ENCODE measurements around the gene NFAM1.

Gene NFAM1

DNA sequence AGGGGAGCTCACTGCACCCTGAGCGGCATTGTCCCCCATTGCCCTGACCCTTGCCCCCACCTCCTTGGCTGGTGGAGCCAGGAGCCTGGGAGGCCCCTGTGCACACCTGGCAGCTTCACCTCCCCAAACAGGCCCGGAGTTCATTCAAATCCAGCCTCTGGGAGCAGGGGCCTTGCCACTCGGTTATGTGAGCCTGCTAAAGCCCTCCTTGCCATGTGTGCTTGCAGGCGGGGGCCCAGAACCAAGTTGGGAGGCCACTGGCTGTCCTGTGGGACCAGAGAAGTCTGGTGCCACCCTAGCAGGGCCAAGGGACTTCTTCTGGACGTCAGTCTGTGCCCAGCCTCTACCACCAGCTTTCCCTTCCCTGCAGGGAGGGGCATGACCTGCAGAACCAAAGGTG is 48.9 kb downstream of the NFAM1 start:
- DNase-seq (ENCODE audit: low spot score) = no peak

DNA sequence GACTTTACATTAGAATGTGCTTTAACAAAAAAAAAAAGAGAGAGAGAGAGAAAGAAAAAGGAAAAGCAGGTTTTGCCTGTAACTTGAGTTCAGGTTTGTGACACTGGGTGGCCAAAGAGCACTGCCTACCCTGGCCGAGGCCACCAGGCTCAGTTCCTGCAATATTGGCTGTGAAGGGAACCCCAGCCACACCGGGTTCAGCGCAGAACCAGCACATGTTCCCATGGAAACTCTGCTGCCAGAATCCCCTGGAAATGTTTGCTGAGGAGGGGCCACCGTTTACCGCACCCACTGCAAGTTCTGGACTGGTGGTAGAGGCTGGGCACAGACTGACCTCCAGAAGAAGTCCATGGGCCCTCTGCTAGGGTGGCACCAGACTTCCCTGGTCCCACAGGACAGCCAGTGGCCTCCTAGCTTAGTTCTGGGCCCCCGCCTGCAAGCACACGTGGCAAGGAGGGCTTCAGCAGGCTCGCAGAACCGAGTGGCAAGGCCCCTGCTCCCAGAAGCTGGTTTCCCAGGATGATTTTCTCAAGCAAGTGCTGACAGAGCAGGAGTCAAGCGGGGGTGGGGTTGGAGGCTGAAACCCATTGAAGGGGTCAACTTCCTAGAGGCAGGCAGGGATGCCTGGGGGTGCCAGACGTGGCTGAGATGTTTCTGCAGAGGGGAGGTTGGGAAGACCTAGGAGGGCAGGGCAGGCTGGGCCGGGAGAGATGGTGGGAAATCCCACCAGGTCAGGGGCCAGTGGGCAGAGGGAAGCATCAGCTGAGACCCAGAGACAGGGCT is 51.2 kb downstream of the NFAM1 start:
- no peak for DNase-seq (ENCODE audit: low spot score)

DNA sequence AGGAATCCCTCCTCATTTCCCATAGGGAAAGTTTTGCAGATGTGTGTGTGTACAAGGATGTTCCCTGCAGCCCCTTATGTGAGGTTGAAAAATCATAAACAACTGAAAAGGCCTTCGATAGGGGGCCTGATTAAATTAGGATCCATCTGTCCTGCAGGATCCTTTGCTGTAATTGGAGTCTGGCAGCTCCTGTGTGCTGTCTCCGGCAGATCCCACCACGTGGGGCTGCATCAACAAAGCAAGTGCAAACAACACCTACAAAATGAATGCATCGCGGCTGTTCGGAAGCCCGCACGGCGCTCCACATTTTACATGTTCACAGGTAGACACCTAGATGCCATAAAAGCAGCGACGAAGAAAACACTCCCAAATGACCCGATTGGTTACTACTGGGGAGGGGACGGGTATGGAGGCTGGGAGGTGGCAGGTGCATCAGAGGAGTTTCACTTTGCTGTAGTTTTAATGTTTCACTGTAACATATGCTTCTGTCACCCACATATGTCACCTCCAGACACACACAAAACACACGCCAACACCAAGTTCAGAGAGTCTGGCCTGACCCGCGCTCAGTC is 52.2 kb downstream of the NFAM1 start:
- no peak for DNase-seq (ENCODE audit: low spot score)

DNA sequence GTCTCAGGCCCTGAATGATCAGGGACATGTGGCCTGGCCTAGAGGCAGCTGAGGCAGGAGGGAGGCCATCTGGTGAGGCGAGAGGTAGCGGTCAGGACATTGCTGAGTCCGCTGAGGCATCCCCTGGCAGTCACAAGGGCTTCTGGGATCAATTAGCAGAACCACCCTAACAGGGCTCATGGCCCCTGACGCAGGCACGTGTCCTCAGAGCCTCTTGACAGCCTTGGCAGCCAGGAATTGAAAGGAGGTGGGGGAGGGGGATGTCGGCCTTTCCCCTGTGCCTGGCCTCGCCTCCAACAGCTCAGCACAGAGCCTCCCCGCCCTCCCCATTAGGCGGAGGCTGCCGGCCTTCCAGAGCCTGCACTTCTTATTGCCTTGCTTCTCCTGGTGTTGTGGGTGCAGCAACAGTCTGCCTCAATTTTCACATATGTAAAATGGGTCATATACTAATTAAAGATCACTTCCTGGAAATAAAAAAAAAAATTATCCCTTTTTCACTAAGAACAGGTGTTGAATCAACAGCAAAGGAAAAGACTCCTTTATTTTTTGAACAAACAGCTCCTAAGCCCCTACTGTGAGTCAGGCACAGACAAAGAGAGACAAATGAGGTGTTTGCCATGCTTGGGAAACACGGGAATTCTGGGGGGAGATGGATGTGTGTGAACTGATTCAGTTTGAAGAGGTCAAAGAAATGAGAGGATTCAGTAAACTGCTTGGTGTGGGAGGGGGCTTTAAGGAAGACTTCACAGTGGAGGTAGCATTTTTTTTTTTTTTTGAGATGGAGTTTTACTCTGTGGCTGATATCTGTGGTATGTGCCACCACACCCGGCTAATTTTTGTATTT is 55.3 kb downstream of the NFAM1 start:
- DNase-seq (ENCODE audit: low spot score) = no peak

DNA sequence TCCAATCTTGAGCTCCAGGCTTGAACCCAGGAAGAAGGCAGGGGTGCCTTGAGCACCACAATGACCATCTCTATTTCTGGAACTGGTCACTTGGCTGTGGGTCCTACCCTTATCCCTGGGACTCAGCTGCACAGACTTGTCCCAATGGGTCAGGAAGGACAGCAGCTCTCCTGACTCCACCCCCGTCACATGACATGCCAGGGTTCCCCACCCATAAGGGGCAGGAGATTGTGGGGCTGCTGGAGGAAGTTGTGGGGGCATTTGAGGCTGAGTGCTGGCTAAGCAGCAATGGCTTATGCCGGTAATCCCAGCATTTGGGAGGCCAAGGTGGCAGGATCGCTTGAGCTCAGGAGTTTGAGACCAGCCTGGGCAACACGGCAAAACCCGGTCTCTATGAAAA is 56.2 kb downstream of the NFAM1 start:
- no peak for DNase-seq (ENCODE audit: low spot score)

DNA sequence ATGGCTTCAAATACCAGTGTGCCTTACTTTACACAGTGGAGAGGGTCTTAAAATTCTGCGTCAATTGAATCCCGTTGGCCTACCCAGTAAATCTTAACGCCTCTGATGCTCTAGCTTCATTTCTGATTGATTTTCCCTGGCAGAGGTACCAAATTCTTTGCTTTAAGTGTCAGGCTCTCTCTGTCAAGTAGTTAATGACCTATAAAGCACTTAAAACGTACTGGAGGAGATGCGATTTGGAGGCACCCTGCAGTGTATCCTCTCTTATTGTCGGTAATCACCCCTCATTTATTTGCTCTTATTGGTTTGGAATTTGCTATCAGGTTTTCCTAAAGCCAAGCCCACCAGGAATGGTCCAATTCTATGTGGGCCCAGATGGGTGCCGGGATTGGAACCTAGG is 59.2 kb downstream of the NFAM1 start:
- DNase-seq (ENCODE audit: low spot score) = no peak

DNA sequence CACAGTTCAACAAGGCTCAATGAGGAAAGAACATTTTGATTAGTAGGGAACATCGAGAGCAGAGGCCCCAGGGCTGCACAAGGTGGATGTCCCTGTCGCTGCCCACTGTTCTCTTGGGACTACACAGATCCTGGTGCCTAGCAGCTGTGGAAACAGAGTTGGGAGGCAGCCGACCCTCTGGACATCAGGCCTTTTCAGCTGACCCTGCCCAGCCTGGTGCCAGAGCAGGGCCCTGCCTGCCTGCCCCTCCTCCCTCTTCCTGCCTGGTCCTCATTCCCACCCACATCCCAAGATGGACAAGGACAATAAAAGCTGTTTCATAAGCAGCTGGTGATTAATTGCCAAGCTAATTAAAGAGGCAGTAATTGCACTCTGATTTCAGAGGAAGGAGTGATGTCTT is 60.7 kb downstream of the NFAM1 start:
- DNase-seq (ENCODE audit: low spot score) = no peak

DNA sequence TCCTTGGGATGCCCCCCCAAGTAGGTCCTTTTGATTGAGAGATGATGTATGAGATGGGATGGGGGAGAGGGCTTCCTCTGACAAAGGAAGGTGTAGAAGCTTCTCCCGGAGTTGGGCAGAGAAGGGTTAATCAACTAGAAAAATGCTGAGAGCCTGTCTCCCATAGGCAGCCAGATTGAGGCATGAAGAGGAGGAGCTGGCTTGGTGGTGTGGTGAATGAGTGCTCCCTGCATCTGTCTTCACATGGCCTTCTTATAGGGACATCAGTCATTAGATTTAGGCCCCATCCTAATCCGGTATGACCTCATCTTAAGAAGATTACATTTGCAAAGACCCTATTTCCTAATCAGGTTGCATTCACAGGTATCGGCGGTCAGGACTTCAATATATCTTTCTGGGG is 61.1 kb downstream of the NFAM1 start:
- DNase-seq (ENCODE audit: low spot score) = no peak

DNA sequence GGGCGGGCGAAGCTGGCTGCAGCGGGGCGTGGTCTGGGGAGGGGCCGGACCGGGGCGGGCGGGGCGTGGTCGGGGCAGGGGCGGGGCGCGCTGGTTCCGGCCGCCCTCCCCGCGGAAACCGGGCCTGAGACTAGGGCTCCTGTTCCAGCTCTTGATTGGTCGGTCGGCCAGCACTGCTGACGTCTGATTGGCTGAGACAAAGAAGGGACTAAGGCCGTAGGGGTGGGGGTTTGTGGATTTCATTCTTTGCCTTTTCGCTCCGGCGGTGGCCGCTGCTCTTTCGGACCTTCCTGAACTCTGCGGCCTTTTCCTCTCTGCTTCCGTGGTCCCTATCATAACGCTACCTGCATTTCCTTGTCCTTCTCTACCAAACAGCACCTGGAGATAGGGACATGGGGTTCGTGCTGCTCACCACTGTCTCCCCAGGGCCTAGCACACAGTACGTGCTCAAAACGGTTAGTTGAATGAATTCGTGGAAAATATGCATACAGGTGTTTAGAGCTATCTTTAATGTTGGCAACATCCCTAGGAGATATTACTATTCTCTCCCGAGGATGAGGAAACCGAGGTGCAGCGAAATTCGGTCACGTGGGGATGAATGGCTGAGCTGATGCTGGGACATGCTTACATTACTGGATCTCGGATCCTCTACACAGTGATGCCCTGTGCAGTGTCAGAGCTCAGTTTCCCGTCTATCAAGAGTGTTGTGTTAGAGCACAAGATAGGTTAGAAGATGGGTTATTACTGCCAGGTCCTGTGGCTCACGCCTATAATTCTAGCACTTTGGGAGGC is 62.8 kb downstream of the NFAM1 start:
- peak; percentile 90 for DNase-seq (ENCODE audit: low spot score)

DNA sequence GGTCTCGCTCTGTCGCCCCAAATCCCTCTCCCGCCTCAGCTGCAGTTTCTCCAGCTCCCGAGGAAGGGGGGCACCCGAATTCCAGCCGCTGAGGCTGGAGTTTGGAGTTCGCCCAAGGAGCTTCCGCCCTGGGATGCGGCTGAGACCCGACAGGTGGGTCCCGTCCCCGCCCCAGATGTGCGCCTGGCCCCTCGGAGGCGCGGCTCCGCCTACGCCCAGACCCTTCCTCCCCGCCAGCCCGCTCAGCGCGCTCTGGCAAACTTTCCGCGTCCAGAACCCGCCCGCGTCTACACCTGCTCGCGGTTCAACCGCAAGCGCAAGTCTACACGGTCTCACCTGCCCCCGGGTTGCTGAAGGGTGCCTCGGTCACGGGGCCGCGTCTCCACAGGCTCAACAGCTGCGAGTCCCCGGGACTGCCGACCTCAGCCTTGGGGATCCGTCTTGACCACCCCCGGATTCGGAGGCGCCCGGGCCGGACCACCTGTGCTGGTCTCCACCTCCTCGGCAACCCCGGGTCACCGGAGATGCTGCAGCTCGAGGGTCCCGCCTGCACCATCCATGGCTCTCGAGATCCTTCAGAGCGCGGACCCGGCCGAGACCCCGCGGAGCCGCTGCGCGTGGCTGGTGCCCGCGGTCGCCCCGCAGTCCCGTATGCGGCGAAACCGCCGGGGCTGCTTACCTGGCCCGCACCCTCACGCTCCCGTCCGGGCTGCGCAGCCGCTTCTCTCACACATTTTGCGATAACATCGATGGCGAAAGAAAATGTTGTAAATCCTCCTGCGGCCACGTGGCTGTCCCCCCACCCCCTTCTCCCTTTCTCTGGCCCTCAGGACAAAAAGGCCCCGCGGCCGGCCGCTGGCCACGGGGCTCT is 63.6 kb downstream of the NFAM1 start:
- no peak for DNase-seq (ENCODE audit: low spot score)

DNA sequence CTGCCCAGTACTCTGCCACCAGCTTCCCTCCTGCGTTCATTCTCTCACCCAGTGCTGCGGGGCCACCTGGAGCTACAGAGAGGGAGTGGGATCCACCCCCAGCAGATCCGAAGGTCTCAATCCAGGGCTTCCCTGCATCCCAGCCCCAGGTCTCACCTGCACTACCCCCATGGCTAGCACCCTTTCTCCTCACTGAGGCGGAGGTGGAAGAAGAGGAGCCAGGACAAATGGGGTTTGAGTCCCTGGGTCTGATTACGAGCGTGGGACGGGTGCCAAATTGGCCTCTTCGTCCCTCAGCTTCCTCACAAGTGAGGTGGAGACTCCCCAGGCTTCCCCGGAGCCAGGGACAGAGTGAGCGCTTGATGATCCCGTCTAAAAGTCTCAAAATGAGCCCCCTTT is 64.2 kb downstream of the NFAM1 start:
- no peak for DNase-seq (ENCODE audit: low spot score)

DNA sequence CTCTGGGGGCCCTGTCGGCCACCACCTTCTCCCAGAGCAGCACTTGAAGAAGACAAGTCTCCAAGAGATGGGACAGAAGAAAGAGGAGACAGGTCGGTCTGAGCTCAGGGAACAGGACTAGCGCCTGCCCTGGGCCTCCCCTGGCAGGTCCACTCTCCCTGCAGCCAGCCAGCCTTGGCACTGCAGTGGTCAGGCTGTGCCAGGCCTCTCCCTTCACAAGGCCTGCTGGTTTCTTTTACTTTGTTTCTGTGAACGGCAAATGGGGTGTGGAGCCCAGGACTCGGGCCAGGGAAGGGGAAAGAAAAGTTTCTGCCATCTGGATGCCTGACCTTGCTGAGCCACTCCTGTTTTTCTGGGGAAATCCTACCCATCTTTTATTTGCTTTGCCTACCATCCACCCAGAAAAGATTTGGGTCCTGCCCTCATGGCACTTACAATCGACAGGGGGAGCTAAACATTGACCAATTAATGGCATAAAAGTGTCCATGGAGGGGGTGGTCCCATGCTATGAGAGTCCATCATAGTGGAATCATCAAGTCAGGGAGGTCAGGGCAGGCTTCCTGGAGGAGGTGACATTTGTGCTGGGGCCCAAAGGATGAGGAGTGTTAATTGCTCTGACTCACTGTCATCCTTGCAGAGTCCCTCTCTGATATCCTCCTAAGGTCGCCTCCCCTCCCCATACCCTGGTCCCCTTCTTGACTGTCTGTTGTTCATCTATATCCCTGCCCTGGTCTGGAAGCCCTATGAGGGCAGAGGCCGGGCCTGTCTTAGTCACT is 65.2 kb downstream of the NFAM1 start:
- DNase-seq (ENCODE audit: low spot score) = no peak

DNA sequence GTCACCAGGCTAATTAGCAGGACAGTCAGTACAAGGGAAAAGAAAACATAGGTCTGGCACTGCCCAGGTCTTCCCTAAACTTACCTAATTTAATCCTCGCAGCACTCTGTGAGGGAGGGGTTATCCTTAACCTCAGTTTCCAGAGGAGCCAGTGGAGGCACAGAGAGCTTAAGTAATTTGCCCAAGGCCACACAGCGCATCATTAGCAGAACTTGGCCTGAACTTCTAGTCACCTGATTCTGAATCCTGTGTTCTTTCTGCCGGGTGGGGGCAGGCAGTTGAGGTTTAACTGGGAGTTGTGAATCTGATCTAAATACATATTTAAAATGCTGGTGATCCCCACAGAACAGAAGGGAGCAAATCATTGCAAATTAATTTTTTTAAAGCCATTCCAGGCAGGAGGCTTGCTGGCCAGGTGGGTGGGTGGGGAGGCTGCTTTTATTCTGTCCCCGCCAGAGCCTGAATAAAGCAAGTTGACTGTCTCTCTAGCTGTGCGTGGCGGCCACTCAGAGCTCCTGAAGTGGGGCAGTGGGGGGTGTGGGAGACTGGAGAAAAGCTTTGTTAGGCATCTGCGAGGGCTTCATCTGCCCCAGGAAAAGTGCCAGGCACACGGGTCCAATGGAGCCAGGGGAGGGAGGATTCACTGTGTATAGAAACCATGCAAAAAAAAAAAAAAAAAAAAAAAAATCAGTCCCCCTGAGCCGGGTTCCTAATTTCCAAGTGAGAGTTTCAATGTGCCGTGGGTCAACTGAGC is 66.1 kb downstream of the NFAM1 start:
- DNase-seq (ENCODE audit: low spot score) = no peak

DNA sequence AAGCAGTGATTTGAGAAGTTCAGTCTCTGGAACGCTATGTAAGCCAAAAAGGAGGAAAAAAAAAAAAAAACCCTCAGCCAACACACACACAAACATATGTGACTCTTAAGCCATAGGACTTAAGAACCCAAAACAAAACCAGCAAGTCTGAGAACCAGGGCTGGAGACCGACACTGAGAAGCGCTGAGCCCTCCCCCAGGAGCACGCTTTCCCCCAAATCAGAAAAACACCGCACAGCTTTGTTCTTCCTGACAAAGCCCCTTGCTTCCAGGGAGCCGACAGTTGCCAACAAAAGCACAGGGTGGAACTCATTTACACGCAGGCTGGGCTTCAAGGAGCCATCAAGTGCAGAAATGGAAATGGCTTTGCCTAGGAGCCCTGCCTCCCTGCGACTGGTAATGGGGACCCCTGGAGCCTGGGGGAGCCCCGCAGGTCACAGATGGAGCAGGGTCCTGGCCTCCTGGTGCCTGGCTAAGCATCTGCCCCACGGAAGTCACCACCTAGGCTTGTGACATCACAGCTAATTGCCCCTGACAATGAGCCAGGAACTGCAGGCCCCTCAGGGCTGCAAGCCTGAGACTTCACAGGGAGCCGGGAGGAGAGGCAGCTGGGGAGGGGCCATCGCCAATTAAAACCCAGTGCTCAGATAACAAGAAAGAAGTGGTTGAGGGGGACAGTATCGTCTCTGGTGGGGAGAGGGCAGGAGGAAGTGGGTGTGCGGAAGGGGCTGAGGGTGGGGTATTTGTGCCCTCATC is 66.9 kb downstream of the NFAM1 start:
- DNase-seq (ENCODE audit: low spot score) = no peak

DNA sequence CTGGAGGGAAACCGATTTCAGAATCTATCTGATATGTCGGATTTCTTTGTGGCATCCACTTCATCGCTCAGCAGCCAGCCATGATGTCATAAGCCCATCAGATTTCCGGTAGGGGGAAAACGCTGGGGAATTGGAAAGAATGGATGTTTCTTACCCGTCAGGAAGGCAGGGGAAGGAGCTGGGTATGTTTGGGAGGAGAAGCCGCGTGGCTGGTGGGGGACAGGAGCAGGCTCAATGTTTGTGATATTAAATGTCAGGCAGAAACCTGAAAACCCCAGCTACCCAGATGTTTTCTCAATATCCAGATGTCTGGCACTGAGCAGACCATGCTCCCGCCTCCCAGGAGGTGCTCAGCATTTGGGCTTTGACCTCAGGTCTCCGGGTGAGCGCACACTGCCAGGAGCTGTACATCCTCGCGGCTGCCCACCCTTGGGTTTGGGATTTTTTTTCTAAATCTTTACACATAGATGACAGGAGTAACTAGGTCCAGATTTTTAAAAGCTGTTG is 67.5 kb downstream of the NFAM1 start:
- DNase-seq (ENCODE audit: low spot score) = no peak

DNA sequence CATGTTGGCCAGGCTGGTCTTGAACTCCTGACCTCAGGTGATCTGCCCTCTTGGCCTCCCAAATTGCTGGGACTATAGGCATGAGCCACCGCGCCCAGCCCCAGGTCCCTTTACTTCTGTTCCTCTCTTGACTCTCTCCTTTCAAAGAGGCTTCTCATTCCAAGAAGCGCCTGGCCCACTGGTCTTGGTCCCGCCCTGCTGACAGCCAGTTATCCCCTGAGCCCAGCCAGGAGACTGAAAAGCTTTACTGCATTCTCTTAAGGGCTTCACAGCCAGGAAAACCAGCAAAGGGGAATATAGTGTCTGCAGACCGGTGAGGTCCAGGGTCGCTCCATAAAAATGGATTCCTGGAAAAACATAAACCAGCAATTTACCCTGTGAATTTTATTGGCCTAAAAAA is 68.3 kb downstream of the NFAM1 start:
- DNase-seq (ENCODE audit: low spot score) = no peak

DNA sequence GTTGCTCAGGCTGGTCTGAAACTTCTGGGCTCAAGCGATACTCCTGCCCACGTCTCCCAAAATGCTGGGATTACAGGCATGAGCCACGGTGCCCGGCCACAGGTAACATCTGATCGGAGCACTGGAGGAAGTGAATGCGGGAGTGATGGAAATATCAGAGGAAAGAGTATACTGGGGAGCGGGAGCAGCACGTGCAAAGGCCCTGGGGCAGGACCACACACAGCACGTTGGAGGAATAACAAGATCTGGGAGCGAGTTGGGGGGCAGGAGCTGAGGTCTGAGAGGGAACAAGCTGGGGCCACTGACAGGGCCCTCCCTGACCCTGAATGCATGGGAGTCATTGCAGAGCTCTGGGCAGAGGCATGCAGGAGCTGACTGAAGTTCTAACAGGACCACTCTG is 70.7 kb downstream of the NFAM1 start:
- DNase-seq (ENCODE audit: low spot score) = no peak

DNA sequence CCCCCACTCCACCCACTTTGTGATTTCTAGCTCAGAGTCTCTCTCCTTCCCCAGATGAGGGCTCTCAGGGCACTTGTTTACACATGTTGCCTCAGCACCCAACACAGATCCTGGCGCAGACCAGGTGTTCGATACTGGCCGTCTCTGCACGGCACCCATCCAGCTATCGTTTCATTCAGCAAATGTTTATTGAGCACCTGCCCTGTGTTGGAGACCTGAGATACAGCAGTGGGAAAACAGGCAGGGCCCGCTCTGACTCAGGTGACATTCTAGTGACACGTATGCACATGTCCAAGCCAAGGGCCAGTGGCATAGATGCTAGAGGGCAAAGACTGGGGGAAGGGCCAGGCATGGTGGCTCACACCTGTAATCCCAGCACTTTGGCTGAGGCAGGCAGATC is 71.9 kb downstream of the NFAM1 start:
- DNase-seq (ENCODE audit: low spot score) = no peak

All from SW480 (cell line).